GM23248 (cell line): ENCODE results near the gene MLNR.

ENCODE experiments used
- EZH2 ChIP-seq: fragments of 200-600 bp; sonication (generic); IDR thresholded peaks from 2 replicates; pipeline ENCODE4 v1.6.1; 2018; ENCODE audit warnings: antibody characterized with exemption, mild to moderate bottlenecking; ENCODE audit not compliant: insufficient read depth, poor library complexity, severe bottlenecking
- EZH2phosphoT487 ChIP-seq: fragments of 200-600 bp; sonication (generic); IDR thresholded peaks from 2 replicates; pipeline ENCODE4 v1.6.1; 2018; ENCODE audit warnings: antibody characterized with exemption, moderate library complexity, mild to moderate bottlenecking, low read depth; ENCODE audit not compliant: insufficient read depth

DNA sequence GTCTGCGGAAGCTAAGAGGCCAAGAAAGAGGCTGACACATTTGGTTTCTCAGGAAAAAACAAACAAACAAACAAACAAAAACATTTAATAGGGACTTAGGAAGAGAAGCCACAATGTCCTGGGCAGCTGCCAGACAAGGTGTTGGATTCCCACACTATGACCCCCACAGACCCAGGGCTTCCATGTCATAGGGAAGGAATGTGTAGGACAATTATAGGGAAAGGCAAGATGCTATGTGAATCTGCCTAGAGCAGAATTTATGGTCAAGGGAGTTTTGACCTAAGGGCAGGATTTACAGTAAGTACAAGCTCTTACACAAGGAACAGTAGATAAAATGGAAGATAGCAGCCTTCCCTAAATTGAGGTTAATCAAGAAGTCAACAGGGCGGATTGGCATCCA is 18.5 kb downstream of the MLNR start:
- no peak for TF ChIP-seq EZH2
- TF ChIP-seq EZH2phosphoT487 = no peak
